ENCODE data around the gene FBXO10. TPM values are rescaled to one million over a fixed set of nuclear protein-coding genes. Genes with fewer than 3 reads are reported as not detected.

Gene FBXO10
- total RNA-seq: 22.0 TPM in 2 replicates
- long read RNA-seq, full-length matches to known transcripts: 1 of 11 reads
- long read RNA-seq, partial matches to known transcripts: 7 of 11 reads
- long read RNA-seq, other reads (novel, unspliced or antisense): 3 of 11 reads

GRCh38 chr9:37575921-37576721 is at the start of gene FBXO10:
FBXO10 (minus strand) TSS chr9:37576380; CDS start chr9:37541768, 34,612 bp downstream.
- Mint-ChIP-seq H3K27me3 (no peaks in the 10 kb centered on the region), H3K4me1 (ENCODE audit: low read depth) (peaks cover 16% of the 10 kb centered on the region), H3K36me3 (ENCODE audit: insufficient read depth) (no peaks in the 10 kb centered on the region), H3K9me3 (ENCODE audit: low read depth) (no peaks in the 10 kb centered on the region), H3K4me3 (ENCODE audit: low read depth) (peak within 1 kb of the TSS; percentile 86), H3K27ac (peak within 1 kb of the TSS; percentile 93)
- DNase-seq (ENCODE audit: low spot score, unreplicated experiment): peak; percentile 60
- no peak for TF ChIP-seq CTCF (IDR thresholded peaks at IDR 0.05; ENCODE audit: unreplicated experiment)

- H3K36me3 Mint-ChIP-seq (ENCODE audit: insufficient read depth): no peaks in the 10 kb centered on the region
- H3K4me3 Mint-ChIP-seq (ENCODE audit: low read depth): no peak overlapping the region
- H3K27ac Mint-ChIP-seq: no peak overlapping the region
- DNase-seq (ENCODE audit: low spot score, unreplicated experiment): no peak
- H3K4me1 Mint-ChIP-seq (ENCODE audit: low read depth): no peaks in the 10 kb centered on the region
- H3K27me3 Mint-ChIP-seq: peaks cover 10% of the 10 kb centered on the region
- TF ChIP-seq CTCF (IDR thresholded peaks at IDR 0.05; ENCODE audit: unreplicated experiment): no peak
- no peaks in the 10 kb centered on the region for H3K9me3 Mint-ChIP-seq (ENCODE audit: low read depth)
Measured at GRCh38 chr9:37625758-37626147, 49.6 kb upstream of the FBXO10 start.

- H3K27ac Mint-ChIP-seq: no peak overlapping the region
- peaks cover 10% of the 10 kb centered on the region for H3K27me3 Mint-ChIP-seq
- no peaks in the 10 kb centered on the region for H3K4me1 Mint-ChIP-seq (ENCODE audit: low read depth)
- DNase-seq (ENCODE audit: low spot score, unreplicated experiment): no peak
- H3K36me3 Mint-ChIP-seq (ENCODE audit: insufficient read depth): no peaks in the 10 kb centered on the region
- H3K9me3 Mint-ChIP-seq (ENCODE audit: low read depth): no peaks in the 10 kb centered on the region
- no peak overlapping the region for H3K4me3 Mint-ChIP-seq (ENCODE audit: low read depth)
- no peak for TF ChIP-seq CTCF (IDR thresholded peaks at IDR 0.05; ENCODE audit: unreplicated experiment)
Measured at GRCh38 chr9:37625036-37625757, 49.0 kb upstream of the FBXO10 start.

GRCh38 chr9:37624073-37624472 is 47.9 kb upstream of the FBXO10 start:
- Mint-ChIP-seq H3K27ac (no peak overlapping the region), H3K27me3 (peaks cover 10% of the 10 kb centered on the region), H3K4me3 (ENCODE audit: low read depth) (no peak overlapping the region), H3K9me3 (ENCODE audit: low read depth) (no peaks in the 10 kb centered on the region), H3K4me1 (ENCODE audit: low read depth) (no peaks in the 10 kb centered on the region), H3K36me3 (ENCODE audit: insufficient read depth) (no peaks in the 10 kb centered on the region)
- no peak for DNase-seq (ENCODE audit: low spot score, unreplicated experiment)
- TF ChIP-seq CTCF (IDR thresholded peaks at IDR 0.05; ENCODE audit: unreplicated experiment): no peak

GRCh38 chr9:37623267-37623666 is 47.1 kb upstream of the FBXO10 start:
- Mint-ChIP-seq H3K9me3 (ENCODE audit: low read depth) (no peaks in the 10 kb centered on the region), H3K4me3 (ENCODE audit: low read depth) (no peak overlapping the region), H3K4me1 (ENCODE audit: low read depth) (no peaks in the 10 kb centered on the region), H3K27ac (no peak overlapping the region), H3K36me3 (ENCODE audit: insufficient read depth) (no peaks in the 10 kb centered on the region), H3K27me3 (peaks cover 16% of the 10 kb centered on the region)
- TF ChIP-seq CTCF (IDR thresholded peaks at IDR 0.05; ENCODE audit: unreplicated experiment): no peak
- DNase-seq (ENCODE audit: low spot score, unreplicated experiment): no peak

All from progenitor cell of endocrine pancreas (in vitro differentiated cells).